ENCODE results near the gene IPO9. TPM values are rescaled to one million over a fixed set of nuclear protein-coding genes. Genes with fewer than 3 reads are reported as not detected.

Gene IPO9
- total and polyA plus RNA-seq, 7 donors, result 8.1 to 20.2 (median 15.5) TPM

- Histone ChIP-seq H3K9me3 (no peaks in the 10 kb centered on the region), H3K4me3 (no peak overlapping the region), H3K27me3 (no peaks in the 10 kb centered on the region), H3K36me3 (peaks cover 0 to 34% (median 6%) of the 10 kb centered on the region in 4 donors), H3K27ac (peak overlapping the region; percentile 85 to 97 (median 90)), H3K4me1 (peaks cover 0 to 100% (median 99%) of the 10 kb centered on the region in 4 donors)
- intact Hi-C loops (cut with DNase I), result no loop called here
- no peak for TF ChIP-seq POLR2A (IDR thresholded peaks at IDR 0.05)
- TF ChIP-seq CTCF (IDR thresholded peaks at IDR 0.05), result no peak
- TF ChIP-seq EP300 (IDR thresholded peaks at IDR 0.05), result no peak
- no peak for TF ChIP-seq POLR2AphosphoS5 (IDR thresholded peaks at IDR 0.05)
- DNase-seq, result no peak
- 89 to 92% methylated on average over 6 of the region's 6 CpGs for WGBS, 2 donors
Observed at GRCh38 chr1:201907621-201908020, 78.7 kb downstream of the IPO9 start.

DNA sequence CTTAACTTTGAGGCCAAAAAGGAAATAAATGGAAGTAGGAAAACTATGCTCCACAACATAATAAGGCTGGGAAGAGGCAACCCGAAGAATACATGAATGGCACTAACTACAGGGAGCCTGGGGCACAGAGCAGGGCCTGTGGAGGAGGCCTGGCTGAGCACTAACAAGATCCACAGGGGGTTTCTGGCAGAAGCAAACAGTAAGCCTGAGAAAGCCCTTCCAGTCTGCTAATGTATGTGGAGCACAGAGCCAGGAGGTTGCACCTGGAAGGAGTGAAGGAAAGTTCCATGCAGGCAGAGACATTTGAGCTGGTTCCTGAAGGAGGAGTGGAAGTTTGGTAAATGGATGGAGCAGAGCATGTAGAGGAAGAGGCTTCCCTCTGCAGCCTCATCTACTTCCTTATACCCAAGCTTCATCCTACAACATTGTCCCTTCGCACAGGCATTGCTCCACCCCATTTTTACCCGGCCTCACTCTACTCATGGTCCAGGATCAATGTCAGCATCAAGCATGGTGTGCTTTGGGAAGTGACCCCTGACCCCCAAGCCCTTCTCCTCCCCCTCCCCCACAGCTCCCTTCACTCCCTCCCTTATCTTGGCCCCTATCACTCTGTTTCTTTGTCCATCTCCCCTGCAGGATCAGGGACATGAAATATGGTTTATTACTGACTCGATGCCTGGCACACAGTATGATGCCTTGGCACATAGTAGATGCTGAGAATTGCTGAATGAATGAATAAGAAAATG, 83.0 kb downstream of the IPO9 start:
- intact Hi-C loops (cut with DNase I), result no loop called here
- Histone ChIP-seq H3K27ac (peak overlapping the region; percentile 85 to 97 (median 90)), H3K36me3 (peaks cover 0 to 42% (median 6%) of the 10 kb centered on the region in 4 donors), H3K27me3 (no peaks in the 10 kb centered on the region), H3K4me3 (no peak overlapping the region), H3K4me1 (peaks cover 0 to 100% (median 99%) of the 10 kb centered on the region in 4 donors), H3K9me3 (no peaks in the 10 kb centered on the region)
- DNase-seq, result no peak
- 77% methylated on average over 4 of the region's 4 CpGs for WGBS, 2 donors
- no peak for TF ChIP-seq POLR2A (IDR thresholded peaks at IDR 0.05)
- TF ChIP-seq EP300 (IDR thresholded peaks at IDR 0.05), result no peak
- no peak for TF ChIP-seq CTCF (IDR thresholded peaks at IDR 0.05)
- TF ChIP-seq POLR2AphosphoS5 (IDR thresholded peaks at IDR 0.05), result no peak

DNA sequence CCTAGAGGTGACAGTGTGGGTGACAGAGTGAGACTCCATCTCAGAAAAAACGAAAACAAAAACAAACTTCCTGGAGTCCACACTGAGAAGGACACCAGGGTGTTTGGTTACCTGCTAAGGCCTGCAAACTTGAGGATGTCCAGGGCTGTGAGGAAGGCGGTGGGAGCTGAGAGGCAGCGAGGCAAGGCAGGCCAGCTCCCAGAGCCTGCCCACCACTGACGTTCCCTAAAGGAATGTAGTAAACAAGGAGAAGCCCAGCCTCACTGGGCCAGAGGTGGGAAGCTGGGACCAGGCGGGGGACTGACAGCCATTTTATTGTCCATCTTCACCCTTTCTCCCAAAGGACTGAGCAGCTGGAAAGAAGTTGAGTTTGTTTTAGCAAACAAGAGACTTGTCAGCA, 83.9 kb downstream of the IPO9 start:
- Histone ChIP-seq H3K27me3 (no peaks in the 10 kb centered on the region), H3K36me3 (peaks cover 0 to 42% (median 6%) of the 10 kb centered on the region in 4 donors), H3K4me3 (peak overlapping the region in 1 of 4 donors; percentile 7), H3K27ac (peak overlapping the region; percentile 85 to 97 (median 90)), H3K9me3 (no peaks in the 10 kb centered on the region), H3K4me1 (peaks cover 0 to 100% (median 99%) of the 10 kb centered on the region in 4 donors)
- intact Hi-C loops (cut with DNase I), result no loop called here
- TF ChIP-seq POLR2A (IDR thresholded peaks at IDR 0.05) (no peak), CTCF (IDR thresholded peaks at IDR 0.05) (no peak), EP300 (IDR thresholded peaks at IDR 0.05) (peak in 1 of 4 donors; percentile 36), POLR2AphosphoS5 (IDR thresholded peaks at IDR 0.05) (peak in 3 of 4 donors; percentile 67 to 85 (median 76))
- DNase-seq, result peak; percentile 89
- 73 to 75% methylated on average over 5 of the region's 5 CpGs for WGBS, 2 donors

DNA sequence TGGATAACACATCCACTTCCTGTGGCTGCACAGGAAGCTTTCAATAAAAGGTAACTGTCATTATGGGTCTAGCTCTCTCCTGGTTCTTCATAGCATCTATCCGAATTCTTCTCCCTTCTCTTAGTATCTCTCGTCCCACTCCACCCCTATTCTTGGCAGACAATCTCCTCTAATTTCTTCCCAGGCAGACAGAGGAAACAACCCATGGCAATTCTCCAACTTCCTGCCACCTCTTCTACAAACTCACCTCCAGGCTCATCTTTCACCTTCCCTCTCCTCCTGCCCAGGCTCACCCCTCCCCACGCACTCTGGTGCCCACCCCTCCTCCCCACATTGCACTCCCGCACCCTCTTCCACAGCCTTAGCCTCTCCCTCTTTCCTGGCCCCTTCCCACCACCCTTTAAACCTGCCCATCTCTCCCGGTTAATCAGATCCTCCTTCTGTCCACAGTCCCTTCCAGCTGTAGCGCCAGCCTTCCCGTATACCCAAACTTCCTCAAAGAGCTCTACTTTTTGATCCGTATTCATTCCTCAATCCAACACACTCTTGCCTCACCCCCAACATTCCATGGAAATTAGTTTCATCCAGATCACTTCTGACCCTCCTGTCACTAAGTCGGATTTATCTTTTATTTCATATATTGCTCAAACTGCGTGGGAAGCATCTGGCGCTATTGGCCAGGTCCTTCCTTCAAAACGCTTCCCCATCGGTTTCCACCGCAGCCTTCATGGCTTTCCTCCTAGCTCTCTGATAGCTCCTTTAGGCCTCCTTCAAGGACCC, 85.7 kb downstream of the IPO9 start:
- no peak for TF ChIP-seq POLR2A (IDR thresholded peaks at IDR 0.05)
- peak in 2 of 4 donors; percentile 12 to 41 for TF ChIP-seq POLR2AphosphoS5 (IDR thresholded peaks at IDR 0.05)
- no peak for TF ChIP-seq EP300 (IDR thresholded peaks at IDR 0.05)
- TF ChIP-seq CTCF (IDR thresholded peaks at IDR 0.05), result no peak
- no peaks in the 10 kb centered on the region for H3K27me3 ChIP-seq
- H3K9me3 ChIP-seq, result no peaks in the 10 kb centered on the region
- intact Hi-C loops (cut with DNase I), result no loop called here
- H3K36me3 ChIP-seq, result peaks cover 0 to 38% (median 2%) of the 10 kb centered on the region in 4 donors
- H3K4me3 ChIP-seq, result no peak overlapping the region
- WGBS, 2 donors, result 61 to 76% methylated on average over 14 of the region's 14 CpGs
- H3K4me1 ChIP-seq, result peaks cover 0 to 100% (median 99%) of the 10 kb centered on the region in 4 donors
- H3K27ac ChIP-seq, result peak overlapping the region; percentile 85 to 97 (median 90)
- DNase-seq, result no peak

All from sigmoid colon (tissue), 7 donors.